ENCODE data around the gene USP6NL. TPM values are rescaled to one million over a fixed set of nuclear protein-coding genes. Genes with fewer than 3 reads are reported as not detected.

USP6NL gene
- total and polyA plus RNA-seq, 9 of the 15 experiments (the other 6 are each of a cell fraction or from before 2014, with no cell fraction given), result 3.2 to 26.6 (median 19.8) TPM

DNA sequence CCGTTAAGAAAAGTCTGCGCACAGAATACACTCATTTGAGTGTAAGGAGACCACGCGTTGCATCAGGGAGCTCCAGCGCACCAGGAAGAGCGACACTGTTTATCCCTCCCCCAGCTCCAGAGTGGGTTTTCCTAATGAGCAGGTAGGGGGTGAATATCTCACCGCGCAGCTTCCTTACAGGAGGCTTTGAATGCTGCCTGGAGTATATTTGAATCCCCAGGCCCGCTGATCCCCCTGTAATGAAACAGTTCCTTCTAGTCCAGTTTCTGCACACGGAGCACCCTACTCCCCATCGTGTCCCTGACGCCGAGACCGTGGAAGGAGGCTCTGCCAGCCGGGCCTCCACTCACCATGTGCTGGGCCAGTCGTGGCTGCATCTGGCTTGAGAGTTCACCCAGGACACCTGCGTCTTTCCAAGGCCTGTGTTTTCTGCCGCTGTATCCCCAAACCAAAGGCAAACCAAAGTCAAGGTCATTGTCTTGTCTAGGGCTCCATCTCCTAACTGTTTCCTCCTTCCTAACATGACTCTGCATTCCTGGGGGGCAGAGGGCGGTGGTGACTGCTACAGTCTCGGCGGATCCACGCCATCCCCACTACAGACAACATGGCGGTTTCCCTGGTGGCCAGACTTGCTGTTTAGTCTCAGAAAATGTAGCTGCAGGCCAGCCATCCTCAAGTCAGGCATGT, 167.8 kb downstream of the USP6NL start (continued):
- TF ChIP-seq, protein P1, sequence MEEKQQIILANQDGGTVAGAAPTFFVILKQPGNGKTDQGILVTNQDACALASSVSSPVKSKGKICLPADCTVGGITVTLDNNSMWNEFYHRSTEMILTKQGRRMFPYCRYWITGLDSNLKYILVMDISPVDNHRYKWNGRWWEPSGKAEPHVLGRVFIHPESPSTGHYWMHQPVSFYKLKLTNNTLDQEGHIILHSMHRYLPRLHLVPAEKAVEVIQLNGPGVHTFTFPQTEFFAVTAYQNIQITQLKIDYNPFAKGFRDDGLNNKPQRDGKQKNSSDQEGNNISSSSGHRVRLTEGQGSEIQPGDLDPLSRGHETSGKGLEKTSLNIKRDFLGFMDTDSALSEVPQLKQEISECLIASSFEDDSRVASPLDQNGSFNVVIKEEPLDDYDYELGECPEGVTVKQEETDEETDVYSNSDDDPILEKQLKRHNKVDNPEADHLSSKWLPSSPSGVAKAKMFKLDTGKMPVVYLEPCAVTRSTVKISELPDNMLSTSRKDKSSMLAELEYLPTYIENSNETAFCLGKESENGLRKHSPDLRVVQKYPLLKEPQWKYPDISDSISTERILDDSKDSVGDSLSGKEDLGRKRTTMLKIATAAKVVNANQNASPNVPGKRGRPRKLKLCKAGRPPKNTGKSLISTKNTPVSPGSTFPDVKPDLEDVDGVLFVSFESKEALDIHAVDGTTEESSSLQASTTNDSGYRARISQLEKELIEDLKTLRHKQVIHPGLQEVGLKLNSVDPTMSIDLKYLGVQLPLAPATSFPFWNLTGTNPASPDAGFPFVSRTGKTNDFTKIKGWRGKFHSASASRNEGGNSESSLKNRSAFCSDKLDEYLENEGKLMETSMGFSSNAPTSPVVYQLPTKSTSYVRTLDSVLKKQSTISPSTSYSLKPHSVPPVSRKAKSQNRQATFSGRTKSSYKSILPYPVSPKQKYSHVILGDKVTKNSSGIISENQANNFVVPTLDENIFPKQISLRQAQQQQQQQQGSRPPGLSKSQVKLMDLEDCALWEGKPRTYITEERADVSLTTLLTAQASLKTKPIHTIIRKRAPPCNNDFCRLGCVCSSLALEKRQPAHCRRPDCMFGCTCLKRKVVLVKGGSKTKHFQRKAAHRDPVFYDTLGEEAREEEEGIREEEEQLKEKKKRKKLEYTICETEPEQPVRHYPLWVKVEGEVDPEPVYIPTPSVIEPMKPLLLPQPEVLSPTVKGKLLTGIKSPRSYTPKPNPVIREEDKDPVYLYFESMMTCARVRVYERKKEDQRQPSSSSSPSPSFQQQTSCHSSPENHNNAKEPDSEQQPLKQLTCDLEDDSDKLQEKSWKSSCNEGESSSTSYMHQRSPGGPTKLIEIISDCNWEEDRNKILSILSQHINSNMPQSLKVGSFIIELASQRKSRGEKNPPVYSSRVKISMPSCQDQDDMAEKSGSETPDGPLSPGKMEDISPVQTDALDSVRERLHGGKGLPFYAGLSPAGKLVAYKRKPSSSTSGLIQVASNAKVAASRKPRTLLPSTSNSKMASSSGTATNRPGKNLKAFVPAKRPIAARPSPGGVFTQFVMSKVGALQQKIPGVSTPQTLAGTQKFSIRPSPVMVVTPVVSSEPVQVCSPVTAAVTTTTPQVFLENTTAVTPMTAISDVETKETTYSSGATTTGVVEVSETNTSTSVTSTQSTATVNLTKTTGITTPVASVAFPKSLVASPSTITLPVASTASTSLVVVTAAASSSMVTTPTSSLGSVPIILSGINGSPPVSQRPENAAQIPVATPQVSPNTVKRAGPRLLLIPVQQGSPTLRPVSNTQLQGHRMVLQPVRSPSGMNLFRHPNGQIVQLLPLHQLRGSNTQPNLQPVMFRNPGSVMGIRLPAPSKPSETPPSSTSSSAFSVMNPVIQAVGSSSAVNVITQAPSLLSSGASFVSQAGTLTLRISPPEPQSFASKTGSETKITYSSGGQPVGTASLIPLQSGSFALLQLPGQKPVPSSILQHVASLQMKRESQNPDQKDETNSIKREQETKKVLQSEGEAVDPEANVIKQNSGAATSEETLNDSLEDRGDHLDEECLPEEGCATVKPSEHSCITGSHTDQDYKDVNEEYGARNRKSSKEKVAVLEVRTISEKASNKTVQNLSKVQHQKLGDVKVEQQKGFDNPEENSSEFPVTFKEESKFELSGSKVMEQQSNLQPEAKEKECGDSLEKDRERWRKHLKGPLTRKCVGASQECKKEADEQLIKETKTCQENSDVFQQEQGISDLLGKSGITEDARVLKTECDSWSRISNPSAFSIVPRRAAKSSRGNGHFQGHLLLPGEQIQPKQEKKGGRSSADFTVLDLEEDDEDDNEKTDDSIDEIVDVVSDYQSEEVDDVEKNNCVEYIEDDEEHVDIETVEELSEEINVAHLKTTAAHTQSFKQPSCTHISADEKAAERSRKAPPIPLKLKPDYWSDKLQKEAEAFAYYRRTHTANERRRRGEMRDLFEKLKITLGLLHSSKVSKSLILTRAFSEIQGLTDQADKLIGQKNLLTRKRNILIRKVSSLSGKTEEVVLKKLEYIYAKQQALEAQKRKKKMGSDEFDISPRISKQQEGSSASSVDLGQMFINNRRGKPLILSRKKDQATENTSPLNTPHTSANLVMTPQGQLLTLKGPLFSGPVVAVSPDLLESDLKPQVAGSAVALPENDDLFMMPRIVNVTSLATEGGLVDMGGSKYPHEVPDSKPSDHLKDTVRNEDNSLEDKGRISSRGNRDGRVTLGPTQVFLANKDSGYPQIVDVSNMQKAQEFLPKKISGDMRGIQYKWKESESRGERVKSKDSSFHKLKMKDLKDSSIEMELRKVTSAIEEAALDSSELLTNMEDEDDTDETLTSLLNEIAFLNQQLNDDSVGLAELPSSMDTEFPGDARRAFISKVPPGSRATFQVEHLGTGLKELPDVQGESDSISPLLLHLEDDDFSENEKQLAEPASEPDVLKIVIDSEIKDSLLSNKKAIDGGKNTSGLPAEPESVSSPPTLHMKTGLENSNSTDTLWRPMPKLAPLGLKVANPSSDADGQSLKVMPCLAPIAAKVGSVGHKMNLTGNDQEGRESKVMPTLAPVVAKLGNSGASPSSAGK (IDR thresholded peaks at IDR 0.05), result no peak
- peak; percentile 17 for TF ChIP-seq ZFP36 (IDR thresholded peaks at IDR 0.05; ENCODE audit: low read depth, low read length, partially characterized antibody)
- no peak for TF ChIP-seq ZNF282 (CRISPR knock-in tag; IDR thresholded peaks at IDR 0.05)
- TF ChIP-seq HNRNPUL1 (IDR thresholded peaks at IDR 0.05; ENCODE audit: low read length), result no peak
- no peak for TF ChIP-seq CHD2 (IDR thresholded peaks at IDR 0.05; ENCODE audit: low read depth, low read length)
- TF ChIP-seq, protein P2, sequence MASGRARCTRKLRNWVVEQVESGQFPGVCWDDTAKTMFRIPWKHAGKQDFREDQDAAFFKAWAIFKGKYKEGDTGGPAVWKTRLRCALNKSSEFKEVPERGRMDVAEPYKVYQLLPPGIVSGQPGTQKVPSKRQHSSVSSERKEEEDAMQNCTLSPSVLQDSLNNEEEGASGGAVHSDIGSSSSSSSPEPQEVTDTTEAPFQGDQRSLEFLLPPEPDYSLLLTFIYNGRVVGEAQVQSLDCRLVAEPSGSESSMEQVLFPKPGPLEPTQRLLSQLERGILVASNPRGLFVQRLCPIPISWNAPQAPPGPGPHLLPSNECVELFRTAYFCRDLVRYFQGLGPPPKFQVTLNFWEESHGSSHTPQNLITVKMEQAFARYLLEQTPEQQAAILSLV (tag; IDR thresholded peaks at IDR 0.05), result no peak
- TF ChIP-seq EP300 (IDR thresholded peaks at IDR 0.05; ENCODE audit: low read length), result no peak
- no peak for TF ChIP-seq NR2C1 (IDR thresholded peaks at IDR 0.05)
- peak; percentile 46; the same call in 1 of the 2 replicates for TF ChIP-seq NR2C1 (tag; IDR thresholded peaks at IDR 0.05)
- peak; percentile 60; the same call in 1 of the 2 replicates for TF ChIP-seq MAFG (tag; conservative IDR thresholded peaks at IDR 0.05)
- TF ChIP-seq ZNF830 (CRISPR knock-in tag; IDR thresholded peaks at IDR 0.05), result no peak
- no peak for TF ChIP-seq KHSRP (IDR thresholded peaks at IDR 0.05)
- TF ChIP-seq C11orf30 (IDR thresholded peaks at IDR 0.05; ENCODE audit: low read depth), result peak; percentile 50; the same call in 1 of the 2 replicates
- no peak for TF ChIP-seq ZNF324 (CRISPR knock-in tag; IDR thresholded peaks at IDR 0.05)
- TF ChIP-seq, protein P3, sequence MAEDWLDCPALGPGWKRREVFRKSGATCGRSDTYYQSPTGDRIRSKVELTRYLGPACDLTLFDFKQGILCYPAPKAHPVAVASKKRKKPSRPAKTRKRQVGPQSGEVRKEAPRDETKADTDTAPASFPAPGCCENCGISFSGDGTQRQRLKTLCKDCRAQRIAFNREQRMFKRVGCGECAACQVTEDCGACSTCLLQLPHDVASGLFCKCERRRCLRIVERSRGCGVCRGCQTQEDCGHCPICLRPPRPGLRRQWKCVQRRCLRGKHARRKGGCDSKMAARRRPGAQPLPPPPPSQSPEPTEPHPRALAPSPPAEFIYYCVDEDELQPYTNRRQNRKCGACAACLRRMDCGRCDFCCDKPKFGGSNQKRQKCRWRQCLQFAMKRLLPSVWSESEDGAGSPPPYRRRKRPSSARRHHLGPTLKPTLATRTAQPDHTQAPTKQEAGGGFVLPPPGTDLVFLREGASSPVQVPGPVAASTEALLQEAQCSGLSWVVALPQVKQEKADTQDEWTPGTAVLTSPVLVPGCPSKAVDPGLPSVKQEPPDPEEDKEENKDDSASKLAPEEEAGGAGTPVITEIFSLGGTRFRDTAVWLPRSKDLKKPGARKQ (CRISPR knock-in tag; IDR thresholded peaks at IDR 0.05), result no peak
